ENCODE data around the gene SLF1.

DNA sequence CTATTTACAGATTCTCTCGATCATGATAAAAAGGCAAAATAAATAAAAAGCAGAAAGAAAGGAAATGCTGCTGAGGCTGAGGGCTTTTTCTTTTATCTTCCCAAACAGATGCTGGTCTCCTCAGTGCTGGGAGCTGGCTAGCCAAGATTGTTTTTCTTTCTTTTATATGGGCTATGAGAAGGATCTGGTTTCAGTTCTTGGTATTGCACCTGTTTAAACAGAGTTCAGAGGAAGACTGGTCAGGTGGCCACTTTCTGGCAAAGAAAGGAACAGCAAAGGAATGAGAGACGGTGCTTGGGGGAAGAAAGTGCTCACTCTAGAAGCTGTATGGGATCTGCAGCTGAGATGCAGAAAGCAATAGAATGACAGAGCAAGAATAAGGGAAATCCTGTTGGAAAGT, 88.9 kb downstream of the SLF1 start:
- TF ChIP-seq, protein P1, sequence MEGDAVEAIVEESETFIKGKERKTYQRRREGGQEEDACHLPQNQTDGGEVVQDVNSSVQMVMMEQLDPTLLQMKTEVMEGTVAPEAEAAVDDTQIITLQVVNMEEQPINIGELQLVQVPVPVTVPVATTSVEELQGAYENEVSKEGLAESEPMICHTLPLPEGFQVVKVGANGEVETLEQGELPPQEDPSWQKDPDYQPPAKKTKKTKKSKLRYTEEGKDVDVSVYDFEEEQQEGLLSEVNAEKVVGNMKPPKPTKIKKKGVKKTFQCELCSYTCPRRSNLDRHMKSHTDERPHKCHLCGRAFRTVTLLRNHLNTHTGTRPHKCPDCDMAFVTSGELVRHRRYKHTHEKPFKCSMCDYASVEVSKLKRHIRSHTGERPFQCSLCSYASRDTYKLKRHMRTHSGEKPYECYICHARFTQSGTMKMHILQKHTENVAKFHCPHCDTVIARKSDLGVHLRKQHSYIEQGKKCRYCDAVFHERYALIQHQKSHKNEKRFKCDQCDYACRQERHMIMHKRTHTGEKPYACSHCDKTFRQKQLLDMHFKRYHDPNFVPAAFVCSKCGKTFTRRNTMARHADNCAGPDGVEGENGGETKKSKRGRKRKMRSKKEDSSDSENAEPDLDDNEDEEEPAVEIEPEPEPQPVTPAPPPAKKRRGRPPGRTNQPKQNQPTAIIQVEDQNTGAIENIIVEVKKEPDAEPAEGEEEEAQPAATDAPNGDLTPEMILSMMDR (conservative IDR thresholded peaks at IDR 0.05) = no peak
- TF ChIP-seq EZH2 (IDR thresholded peaks at IDR 0.05; ENCODE audit: low read depth) = no peak
